Suppressor macrophage treated with lipopolysaccharide for 1 hour (primary cell): ENCODE measurements around the gene ANP32E.

ENCODE experiments used
- DNase-seq, 3 donors: peaks; one replicate each; pipeline ENCODE4 v3.0.0-alpha.2; 2020 to 2022

Gene ANP32E

DNA sequence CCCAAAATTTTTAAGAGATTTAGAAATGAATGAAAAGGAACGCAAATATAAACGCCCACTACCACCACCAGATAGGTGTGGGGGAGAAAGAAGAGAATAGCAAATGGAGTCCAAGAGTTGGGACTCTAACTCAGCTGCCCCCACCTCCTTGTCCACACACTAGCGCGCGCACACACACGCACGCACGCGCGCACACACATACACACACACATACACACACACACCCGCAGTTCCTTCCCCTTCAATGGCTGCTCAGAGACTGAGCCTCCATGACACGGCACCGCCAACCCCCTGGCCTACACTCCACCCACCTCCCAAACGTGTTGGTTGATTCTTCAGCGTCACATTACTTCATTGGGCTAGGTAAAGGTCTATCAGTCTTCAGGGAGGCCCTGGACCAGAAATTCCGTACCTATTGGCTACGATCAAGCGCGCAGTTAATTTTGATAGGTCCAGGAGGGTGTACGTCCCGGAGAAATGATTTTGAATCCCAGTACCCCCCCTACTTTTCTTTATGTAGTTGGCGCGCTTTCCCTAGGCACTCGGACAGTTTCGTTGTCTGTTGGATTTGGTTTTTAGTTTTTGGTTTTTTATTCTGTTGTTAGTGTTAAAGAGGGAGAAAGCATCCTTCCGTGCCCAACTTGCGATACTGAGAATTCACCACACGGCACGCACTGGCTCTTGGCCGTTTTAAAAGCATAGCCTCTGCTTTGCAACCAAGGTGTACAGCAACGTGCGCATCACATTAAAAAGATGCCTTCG lies at the start of gene ANP32E:
Gene ANP32E (minus strand): TSS at position 261 of the 762 bp plus-strand sequence. CDS start 326 bp downstream, outside the sequence.
- peak; percentile 94 to 98 (median 96) for DNase-seq

GRCh38 chr1:150283260-150283659 lies 47.3 kb upstream of the ANP32E start:
- DNase-seq, result no peak

- no peak for DNase-seq
Measured at GRCh38 chr1:150282558-150282958, 46.6 kb upstream of the ANP32E start.

GRCh38 chr1:150281758-150282557 lies 46.0 kb upstream of the ANP32E start, which contains the start of gene CIART:
TSS of gene CIART (plus strand) at chr1:150282554. CDS start at chr1:150283268, 714 bp downstream.
- peak; percentile 70 to 80 (median 71) for DNase-seq

- peak; percentile 76 to 84 (median 79) for DNase-seq
Measured at GRCh38 chr1:150281221-150281757, 45.4 kb upstream of the ANP32E start.

DNA sequence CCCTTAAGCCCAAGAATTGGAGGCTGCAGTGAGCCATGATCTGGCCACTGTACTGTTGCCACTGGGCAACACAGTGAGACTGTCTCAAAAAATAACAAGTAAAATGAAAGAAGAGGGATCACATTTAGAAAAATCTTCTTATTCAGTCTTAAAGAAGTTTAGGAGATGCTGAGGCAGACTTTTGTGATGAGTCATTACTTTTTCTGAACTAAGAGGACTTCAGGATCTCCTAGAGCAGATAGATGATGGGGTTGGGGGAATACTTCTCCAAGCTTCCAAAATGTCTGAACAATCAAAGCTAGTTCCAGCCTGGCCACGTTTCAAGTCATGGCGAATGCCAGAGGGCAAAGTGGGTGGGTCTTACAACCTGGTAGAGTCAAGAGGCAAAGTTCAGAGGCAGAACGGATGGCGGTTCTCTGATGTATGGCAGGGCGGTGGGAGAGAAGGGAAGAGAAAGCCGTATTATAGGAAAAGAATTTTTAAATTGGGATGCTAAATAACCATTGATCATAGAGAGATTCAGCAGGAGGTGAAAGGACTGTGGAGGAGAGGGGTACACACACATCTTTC lies 44.3 kb upstream of the ANP32E start:
- no peak for DNase-seq

DNA sequence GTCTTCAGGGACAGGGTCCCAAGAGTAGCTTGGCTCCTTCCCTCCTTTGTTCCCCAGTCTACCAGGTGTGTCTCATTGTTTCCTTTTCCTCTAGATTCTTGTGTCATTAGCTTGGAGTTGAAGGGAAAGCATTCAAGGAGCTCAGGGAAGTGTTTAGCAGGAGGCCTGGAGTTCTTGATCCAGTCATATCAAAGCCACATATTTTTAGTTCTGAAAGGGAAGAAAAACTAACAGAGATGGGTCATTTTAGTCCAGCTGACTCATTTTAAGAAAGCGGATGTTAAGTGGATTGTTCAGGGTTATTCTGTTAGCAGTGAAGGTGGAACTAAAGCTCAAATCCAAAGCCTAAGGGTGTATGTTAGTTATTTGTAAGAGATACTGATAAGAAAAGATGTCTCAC lies 37.4 kb upstream of the ANP32E start:
- DNase-seq, result peak; percentile 31 to 79 (median 75)

- peak; percentile 53 to 80 (median 69) for DNase-seq
Measured at GRCh38 chr1:150271291-150271959, 35.5 kb upstream of the ANP32E start.

DNA sequence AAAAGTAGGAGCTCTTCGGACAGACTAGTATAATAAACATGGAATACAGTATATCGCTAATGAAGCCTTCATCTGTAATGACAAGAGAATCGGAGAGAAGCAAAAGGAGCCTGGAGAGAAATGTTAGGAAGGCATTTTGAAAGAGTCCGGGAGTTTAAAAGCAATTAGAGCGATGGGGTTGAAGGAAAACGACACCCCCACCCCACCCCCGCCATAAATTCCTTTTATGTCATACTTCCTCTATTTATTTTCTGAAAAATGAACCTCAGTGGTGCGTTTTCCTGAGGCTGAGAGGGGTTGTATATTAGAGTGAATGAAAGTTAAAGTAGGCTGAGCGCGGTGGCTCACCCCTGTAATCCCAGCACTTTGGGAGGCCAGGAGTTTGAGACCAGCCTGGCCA lies 33.5 kb upstream of the ANP32E start:
- DNase-seq, result peak; percentile 67 to 78 (median 76)

- peak; percentile 99 for DNase-seq
Measured at GRCh38 chr1:150268705-150269403, 32.9 kb upstream of the ANP32E start, which contains the start of gene APH1A. TSS of gene APH1A (minus strand) at chr1:150269016. CDS start at chr1:150268810, 206 bp downstream.

GRCh38 chr1:150268340-150268704 lies 32.4 kb upstream of the ANP32E start:
- peak; percentile 50 to 70 (median 51) for DNase-seq

DNA sequence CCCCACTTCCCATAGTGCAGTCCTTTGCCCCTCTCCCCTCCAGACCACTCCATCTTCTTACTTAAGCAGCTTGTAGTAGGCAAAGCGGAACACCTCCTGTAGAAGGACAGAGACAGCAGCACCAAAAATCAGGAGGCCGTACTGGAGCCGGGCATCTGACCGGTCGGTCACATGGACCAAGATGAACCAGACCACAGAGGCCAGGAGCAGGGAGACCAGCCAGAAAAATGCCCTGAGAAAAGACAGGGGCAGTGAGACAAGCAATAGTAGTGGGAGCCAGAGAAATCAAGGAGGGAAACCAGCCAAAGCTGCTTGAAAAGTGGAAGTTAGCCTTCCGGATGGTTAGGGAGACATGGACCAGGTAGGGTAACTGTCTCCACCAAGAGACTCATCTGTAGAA lies 32.0 kb upstream of the ANP32E start:
- no peak for DNase-seq

DNA sequence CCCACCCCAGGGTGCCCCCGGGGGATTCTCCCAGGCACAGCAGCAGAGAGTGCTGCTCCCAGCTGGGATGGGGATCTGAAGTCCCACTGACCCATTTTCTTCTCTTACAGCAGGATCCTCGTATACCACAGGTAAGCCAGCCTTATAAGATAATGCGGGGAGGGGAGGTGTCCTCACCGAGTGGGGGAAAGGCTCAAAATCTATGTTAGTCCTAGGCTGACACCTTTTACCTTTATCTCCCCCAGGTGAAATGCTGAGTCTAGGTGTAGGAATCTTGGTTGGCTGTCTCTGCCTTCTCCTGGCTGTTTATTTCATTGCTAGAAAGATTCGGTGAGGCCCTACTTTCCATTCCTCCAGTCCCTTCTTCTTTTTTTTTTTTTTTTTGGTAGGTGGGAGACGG lies 27.6 kb upstream of the ANP32E start:
- DNase-seq, result no peak

GRCh38 chr1:150262388-150263320 lies 26.7 kb upstream of the ANP32E start:
- DNase-seq, result no peak

DNA sequence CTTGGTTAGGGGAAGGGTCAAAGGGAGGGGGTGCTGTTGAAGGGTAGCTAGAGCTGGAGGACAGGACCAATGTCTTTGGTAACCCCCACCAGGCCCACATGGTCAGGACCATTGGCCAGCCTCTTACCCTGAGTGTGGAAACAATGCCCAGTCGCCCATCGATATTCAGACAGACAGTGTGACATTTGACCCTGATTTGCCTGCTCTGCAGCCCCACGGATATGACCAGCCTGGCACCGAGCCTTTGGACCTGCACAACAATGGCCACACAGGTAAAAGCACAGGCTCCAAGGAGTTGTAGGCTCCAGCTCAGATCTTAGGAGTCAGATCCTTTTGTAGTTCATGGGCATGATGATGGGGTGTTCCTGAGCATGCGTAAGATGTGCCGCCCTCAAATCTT lies 25.5 kb upstream of the ANP32E start:
- no peak for DNase-seq

DNA sequence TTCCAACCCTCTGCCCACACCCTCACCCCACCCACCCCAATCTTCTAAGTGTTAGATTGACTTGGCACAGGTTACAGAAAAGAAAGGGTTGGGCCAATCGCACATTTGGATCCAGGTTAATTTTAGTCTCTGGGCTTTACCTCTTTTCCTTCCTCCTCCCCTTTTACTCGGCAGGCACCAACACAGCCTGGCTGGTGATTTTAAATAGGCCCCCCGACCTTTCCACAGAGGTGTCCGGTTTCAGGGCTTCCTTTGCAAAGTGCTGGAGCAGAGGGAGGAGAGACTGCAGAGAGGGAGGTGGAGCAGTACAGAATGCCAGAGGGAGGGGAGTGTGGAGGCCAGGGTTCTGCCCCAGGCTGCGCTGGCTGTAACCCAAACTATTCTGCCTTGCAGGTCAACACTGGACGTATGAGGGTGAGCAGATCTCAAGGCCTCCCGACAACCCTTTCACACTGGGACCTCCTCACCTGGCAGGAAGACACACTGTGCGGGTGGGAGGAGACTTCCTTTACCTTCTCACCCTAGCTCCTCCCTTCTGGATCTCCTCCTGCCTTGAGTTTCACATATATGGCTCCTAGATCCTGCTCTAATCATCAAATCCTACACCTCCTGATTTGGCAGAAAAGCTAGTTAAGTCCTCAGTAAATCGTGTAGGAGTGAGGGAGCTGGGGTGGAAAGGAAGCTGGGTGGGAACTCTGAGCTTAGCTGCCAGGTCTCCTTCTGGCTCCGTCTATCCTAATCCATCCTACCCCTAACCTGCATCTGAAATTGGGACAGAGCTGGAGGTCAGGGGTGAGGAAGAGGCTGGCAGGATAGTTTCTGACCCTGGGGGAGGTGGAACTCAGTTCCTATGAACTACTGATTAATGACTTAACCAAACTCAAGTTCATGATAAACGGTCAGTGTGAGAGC lies 24.1 kb upstream of the ANP32E start:
- DNase-seq, result no peak

GRCh38 chr1:150259217-150259616 lies 23.3 kb upstream of the ANP32E start:
- no peak for DNase-seq

- no peak for DNase-seq
Measured at GRCh38 chr1:150257624-150258585, 22.0 kb upstream of the ANP32E start, which contains the start of gene CA14. TSS of gene CA14 (plus strand) at chr1:150257774. CDS start at chr1:150258129, 355 bp downstream.
